AG04450 (cell line): Measurements from ENCODE around the gene CAMKK2. TPM values are rescaled to one million over a fixed set of nuclear protein-coding genes. Genes with fewer than 3 reads are reported as not detected.

Experiments
- CTCF ChIA-PET: fragments of 300-600, 350-600 bp; formaldehyde crosslinking; extraction: SDS; loops from one replicate; lab custom pipeline; 2022; ENCODE audit warnings: antibody characterized with exemption, inconsistent platforms; lab: Charles Lee
- POLR2A ChIA-PET: fragments of 350-600 bp; formaldehyde crosslinking; extraction: SDS; loops from one replicate; lab custom pipeline; 2021; ENCODE audit warnings: antibody characterized with exemption, inconsistent platforms; lab: Yijun Ruan, JAX
- DNase-seq: peaks from one replicate; pipeline ENCODE4 v3.0.0-alpha.2; 2011; ENCODE audit warnings: low read depth, low spot score
- H3K27ac ChIP-seq: one replicate; pipeline ENCODE4 v1.5.1; 2012; ENCODE audit warnings: low read depth, low read length, control low read depth
- H3K27me3 ChIP-seq: one replicate; pipeline ENCODE4 v1.6.0; 2012; ENCODE audit warnings: low read length; ENCODE audit not compliant: control insufficient read depth, insufficient read depth
- H3K4me3 ChIP-seq: 2 replicates; pipeline ENCODE4 v1.5.1; 2011; ENCODE audit warnings: mild to moderate bottlenecking, low read depth, low read length, control low read depth
- H3K9me3 ChIP-seq: 2 replicates; pipeline ENCODE4 v1.5.1; 2012; ENCODE audit warnings: low read length; ENCODE audit not compliant: control insufficient read depth, insufficient read depth
- polyA plus RNA-seq: library from polyadenylated mRNA; depleted of rRNA; stranded (reverse); fragments of >200 nt; gene quantifications from 2 replicates; pipeline ENCODE4 v1.2.3, GENCODE V29; 2011
- TF ChIP-seq, protein P1 (sequence below): IDR thresholded peaks from 2 replicates; pipeline ENCODE4 v1.5.1; 2011; ENCODE audit warnings: low read depth, low read length, control low read depth, inconsistent platforms

CAMKK2 gene
- polyA plus RNA-seq, 1 experiment = 23.1 TPM

DNA sequence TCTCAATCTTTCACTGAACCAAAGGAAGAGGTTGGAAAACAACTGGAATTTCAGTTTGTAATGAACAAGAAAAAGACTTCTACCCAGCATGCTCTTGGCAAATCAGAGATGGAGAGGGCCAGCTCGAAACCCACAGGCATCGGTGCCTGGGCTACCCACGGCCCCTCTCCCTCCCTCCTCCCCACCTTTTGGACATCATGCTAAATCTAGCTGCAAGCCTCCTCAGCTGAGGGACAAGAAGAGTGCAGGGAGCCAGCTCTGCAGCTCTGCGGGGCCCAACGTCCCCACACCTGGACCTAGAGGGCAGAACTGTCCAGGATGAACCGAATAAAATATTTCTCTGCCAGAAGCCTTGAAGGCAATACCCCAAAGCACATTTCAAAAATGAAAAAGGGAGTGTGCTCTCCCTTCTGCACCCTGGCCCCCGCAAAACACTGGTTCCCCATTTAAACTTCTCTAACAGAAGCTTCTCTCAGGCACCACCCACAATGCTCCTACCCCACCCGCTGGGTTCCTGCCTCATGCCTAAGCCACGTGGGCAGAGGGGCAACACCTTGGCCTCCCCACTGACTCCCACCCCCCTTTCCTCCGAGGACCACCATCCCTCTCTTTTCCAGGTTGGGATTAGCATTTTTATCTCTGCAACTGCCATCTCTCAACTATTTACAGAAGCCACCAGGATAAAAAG, 8.2 kb downstream of the CAMKK2 start:
- Histone ChIP-seq H3K27ac (no peak overlapping the region), H3K4me3 (no peak overlapping the region), H3K9me3 (no peaks in the 10 kb centered on the region), H3K27me3 (no peaks in the 10 kb centered on the region)
- POLR2A ChIA-PET = no interaction called here
- TF ChIP-seq, protein P1, sequence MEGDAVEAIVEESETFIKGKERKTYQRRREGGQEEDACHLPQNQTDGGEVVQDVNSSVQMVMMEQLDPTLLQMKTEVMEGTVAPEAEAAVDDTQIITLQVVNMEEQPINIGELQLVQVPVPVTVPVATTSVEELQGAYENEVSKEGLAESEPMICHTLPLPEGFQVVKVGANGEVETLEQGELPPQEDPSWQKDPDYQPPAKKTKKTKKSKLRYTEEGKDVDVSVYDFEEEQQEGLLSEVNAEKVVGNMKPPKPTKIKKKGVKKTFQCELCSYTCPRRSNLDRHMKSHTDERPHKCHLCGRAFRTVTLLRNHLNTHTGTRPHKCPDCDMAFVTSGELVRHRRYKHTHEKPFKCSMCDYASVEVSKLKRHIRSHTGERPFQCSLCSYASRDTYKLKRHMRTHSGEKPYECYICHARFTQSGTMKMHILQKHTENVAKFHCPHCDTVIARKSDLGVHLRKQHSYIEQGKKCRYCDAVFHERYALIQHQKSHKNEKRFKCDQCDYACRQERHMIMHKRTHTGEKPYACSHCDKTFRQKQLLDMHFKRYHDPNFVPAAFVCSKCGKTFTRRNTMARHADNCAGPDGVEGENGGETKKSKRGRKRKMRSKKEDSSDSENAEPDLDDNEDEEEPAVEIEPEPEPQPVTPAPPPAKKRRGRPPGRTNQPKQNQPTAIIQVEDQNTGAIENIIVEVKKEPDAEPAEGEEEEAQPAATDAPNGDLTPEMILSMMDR = no peak
- DNase-seq = no peak
- CTCF ChIA-PET = interaction anchor here (0.8 kb wide), 1 partner anchor 155 kb away, joined by 3 read pairs; no protein-coding TSS in a partner anchor

DNA sequence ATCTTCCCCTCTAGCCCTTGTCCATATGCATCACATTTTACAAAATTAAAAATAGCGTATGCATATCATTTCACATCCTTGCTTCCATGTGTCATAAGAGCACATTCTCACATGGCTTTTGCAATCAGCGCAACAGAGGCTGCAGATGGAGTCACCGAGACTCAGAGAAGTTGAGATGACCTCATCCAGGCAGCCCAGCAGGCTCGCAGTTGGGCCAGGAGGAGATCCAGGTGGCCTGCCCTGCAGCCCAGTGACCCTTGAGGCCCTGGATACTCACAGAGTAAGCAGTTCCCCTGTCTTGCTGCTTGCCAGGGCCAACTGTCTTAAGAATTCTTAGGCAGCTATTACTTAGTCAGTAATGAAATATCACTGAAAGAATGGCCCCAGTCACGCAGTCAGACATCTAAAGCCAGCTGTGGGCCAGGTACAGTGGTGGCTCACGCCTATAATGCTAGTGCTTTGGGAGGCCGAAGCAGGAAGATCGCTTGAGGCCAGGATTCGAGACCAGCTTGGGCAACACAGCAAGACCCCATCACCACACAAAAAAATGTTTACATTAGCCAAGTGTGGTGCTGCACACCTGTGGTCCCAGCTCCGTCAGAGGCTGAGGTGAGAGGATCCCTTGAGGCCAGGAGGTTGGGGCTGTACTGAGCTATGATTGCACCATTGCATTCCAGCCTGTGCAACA, 9.1 kb downstream of the CAMKK2 start:
- ChIA-PET CTCF (interaction anchor here (0.8 kb wide), 1 partner anchor 156 kb away, joined by 3 read pairs; no protein-coding TSS in a partner anchor), POLR2A (no interaction called here)
- Histone ChIP-seq H3K27ac (no peak overlapping the region), H3K4me3 (no peak overlapping the region), H3K27me3 (no peaks in the 10 kb centered on the region), H3K9me3 (no peaks in the 10 kb centered on the region)
- DNase-seq = peak; percentile 33
- TF ChIP-seq, protein P1 = no peak

DNA sequence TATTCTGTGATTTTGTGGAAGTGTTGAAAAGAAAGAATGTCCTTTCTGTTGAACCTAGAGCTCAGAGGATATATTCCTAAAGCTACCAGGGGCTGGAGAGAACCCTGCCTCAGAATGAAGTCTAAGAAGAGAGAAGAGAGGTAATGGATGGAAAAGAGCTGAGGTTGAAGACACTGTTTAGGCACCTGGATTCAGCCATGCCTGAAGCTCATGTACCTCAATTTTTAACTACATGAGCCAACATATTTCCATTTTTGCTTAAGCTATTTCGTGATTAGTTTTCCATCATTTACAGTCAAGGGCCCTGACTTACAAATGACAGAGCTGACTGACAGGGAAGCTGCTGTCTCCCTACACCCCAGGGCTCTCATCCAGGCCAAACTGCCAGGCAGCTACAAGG, 10.7 kb downstream of the CAMKK2 start:
- TF ChIP-seq, protein P1 = no peak
- H3K27me3 ChIP-seq = no peaks in the 10 kb centered on the region
- CTCF ChIA-PET = interaction anchor here (1.1 kb wide), 1 partner anchor 49 kb away, joined by 6 read pairs; no protein-coding TSS in a partner anchor
- H3K4me3 ChIP-seq = no peak overlapping the region
- POLR2A ChIA-PET = interaction anchor here (1.2 kb wide), 1 partner anchor 10 kb away, joined by 3 read pairs; no protein-coding TSS in a partner anchor
- H3K9me3 ChIP-seq = no peaks in the 10 kb centered on the region
- no peak overlapping the region for H3K27ac ChIP-seq
- no peak for DNase-seq

DNA sequence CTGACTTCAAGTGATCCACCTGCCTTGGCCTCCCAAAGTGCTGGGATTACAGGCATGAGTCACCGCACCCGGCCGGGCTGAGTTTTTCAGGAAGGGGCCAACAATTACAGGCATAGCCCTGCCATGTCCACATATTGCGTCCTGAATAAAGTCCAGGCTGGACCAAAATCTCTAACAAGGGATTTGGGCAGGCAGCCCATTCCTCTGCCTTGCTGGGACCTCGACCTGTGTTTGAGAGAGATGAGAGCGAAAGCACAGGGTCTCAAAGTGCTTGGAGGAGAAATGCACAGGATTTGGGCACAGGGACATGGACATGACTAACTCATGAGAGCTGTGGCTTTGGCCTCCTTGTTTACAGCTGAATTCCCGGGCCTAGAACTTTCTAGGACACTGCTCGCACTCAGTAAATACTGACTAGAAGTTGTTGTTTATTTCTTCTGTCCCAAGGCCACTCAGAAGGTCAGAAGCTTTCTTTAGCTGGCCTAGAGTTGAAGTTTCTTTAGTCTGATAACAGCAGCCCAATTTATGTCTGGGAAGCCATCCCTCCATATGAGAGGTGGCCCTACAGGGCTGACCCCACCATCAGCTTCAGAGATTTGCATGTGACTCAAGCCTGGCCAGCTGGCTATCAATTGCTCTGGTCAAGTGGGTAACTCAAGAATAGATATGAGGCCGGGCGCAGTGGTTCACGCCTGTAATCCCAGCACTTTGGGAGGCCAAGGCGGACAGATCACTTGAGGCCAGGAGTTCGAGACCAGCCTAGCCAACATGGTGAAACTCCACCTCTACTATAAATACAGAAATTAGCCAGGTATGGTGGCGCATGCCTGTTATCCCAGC, 11.7 kb downstream of the CAMKK2 start:
- ChIA-PET POLR2A (interaction anchor here (1.2 kb wide), 1 partner anchor 11 kb away, joined by 3 read pairs; no protein-coding TSS in a partner anchor), CTCF (no interaction called here)
- no peak for DNase-seq
- Histone ChIP-seq H3K9me3 (no peaks in the 10 kb centered on the region), H3K27ac (peak overlapping the region; percentile 11), H3K4me3 (no peak overlapping the region), H3K27me3 (no peaks in the 10 kb centered on the region)
- TF ChIP-seq, protein P1 = no peak
